GM21528 (cell line): ENCODE measurements around the gene SLAMF1.

Experiments used
- ATAC-seq: cut with Tn5 transposase; IDR thresholded peaks from one replicate; pipeline ENCODE4 v1.9.1; 2021; ENCODE audit warnings: mild to moderate bottlenecking, moderate library complexity; ENCODE audit not compliant: unreplicated experiment, low FRiP score

SLAMF1 gene

GRCh38 chr1:160625725-160626498 lies 20.9 kb downstream of the SLAMF1 start:
- ATAC-seq = no peak

- ATAC-seq = no peak
Measured at GRCh38 chr1:160625321-160625720, 21.5 kb downstream of the SLAMF1 start.

- ATAC-seq = no peak
Measured at GRCh38 chr1:160624464-160624863, 22.4 kb downstream of the SLAMF1 start.

DNA sequence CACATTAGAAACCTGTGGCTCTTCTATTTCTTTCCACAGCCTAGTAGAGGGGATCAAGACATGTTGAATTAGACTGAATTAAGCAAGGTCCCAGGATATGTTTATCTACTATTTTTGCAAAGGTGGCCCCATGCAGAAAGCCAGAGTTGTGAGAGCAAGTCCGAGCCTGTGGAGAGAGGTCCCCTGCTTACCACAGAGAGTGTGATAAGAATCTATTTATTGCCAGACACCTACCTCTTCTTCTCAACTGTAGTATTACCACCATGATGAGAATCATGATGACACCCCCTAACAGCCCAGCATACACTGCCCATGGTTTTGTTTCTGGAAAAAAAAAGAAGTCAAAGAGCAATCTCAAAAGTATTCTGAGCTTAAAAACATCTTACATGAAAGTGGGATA lies 23.0 kb downstream of the SLAMF1 start:
- no peak for ATAC-seq

DNA sequence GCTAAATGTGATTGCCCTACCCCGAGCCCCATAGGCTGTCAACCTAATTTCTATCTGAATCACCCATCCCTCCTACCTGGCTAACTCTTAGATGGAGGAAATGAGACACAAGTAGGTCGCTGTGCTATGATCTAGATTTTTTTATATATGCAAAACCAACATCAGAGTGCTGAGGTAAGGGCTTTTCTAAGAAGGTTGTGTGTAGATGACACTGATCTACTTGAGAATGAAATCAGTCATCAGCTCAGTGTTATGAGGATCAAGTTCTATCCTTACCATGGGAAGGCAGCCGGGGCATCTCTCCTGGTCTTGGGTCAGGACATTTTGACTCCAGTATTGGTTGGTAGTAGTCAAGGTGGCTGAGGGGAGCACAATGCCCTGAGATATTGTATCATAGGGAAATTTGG lies 23.6 kb downstream of the SLAMF1 start:
- ATAC-seq = no peak

GRCh38 chr1:160622501-160623226 lies 24.2 kb downstream of the SLAMF1 start:
- no peak for ATAC-seq

DNA sequence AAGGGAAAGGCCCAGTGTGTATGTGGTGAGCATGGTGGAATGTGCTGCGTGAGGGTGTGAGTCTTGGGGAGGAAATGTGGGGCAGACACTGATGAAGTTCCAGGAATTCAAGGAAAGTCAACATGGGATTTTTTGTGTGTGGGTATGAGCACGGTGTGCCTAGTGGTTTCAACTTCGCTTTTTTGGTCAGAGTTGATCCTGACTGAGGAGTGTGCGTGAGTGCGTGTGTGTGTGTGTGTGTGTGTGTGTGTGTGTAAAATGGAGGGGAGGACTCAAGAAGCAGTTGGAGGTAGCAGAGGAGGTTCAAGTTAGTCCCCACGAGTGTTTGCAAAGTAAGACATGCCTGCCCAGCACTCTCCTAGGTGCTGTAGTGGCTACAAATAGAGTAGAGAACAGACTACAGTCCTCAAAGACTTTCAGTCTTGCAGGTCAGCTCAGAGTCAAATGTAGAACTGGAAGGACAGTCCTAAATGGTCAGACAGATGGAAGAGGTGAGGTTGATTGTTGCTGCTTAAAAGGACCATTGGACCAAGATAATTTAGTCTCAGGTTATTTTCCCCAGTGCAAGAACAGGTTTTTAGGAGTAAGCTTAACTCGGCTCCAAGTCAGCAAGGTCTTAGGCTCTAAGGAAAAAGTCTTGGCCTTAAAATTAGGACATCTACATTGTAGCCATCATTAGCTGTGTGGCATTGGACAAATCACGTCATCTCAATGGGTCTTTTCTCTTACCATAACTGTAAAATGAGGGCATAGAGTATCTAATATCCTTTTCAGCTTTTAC lies 25.0 kb downstream of the SLAMF1 start:
- no peak for ATAC-seq

DNA sequence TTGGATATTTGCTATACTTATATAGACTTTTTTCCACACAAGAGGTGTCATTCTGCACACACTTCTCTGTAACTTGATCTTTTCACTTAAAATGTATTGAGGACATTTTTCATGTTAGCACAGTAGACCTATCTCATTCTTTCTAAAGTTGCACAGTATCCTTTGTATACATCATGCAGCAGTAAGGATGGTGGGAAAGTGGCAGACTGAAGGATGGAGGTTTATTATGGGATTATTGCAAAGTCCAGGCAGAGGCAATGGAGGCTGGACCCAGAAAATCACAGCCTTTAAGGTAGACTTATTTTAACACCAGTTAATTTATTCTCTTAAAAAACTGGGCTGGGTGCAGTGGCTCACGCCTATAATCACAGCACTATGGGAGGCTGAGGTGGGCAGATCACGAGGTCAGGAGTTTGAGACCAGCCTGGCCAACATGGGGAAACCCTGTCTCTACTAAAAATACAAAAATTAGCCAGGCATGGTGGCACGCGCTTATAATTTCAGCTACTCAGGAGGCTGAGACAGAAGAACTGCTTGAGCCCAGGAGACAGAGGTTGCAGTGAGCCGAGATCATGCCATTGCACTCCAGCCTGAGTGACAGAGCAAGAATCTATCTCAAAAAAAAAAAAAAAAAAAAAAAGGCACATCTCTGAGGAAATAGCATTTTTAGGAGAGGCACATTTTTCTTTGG lies 25.8 kb downstream of the SLAMF1 start:
- ATAC-seq = no peak

- ATAC-seq = no peak
Measured at GRCh38 chr1:160619742-160620277, 27.0 kb downstream of the SLAMF1 start.

GRCh38 chr1:160618763-160619274 lies 28.0 kb downstream of the SLAMF1 start:
- no peak for ATAC-seq

DNA sequence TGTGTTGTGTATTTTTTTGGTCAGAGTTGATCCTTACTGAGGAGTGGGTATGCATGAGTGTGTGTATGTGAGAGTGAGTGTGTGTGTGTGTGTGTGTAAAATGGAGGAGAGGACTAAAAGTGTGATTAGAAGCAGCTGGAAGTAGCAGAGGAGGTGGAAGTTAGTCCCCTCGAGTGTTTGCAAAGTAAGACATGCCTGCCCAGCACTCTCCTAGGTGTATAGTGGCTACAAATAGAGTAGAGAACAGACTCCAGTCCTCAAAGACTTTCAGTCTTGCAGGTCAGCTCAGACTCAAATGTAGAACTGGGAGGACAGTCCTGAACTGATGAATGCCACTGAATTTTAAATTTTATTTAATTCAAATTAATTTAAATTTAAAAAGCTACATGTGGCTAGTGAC lies 28.5 kb downstream of the SLAMF1 start:
- ATAC-seq = no peak

- ATAC-seq = no peak
Measured at GRCh38 chr1:160615660-160616059, 31.2 kb downstream of the SLAMF1 start.

DNA sequence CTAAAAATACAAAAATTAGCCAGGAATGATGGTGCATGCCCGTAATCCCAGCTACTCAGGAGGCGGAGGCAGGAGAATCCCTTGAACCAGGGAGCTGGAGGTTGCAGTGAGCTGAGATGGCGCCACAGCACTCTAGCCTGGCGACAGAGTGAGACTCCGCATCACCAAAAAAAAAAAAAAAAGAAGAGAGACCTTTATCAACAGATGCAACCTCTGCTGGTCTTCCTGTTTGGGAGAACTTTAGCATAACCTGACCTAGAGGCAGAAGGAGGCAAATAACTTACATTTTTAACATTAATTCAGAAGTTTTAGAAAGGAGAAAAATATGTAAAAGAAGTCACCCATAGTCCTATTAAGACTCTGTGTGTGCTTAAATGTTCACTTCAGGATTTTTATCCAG lies 32.4 kb downstream of the SLAMF1 start:
- no peak for ATAC-seq

GRCh38 chr1:160612613-160613218 lies 34.1 kb downstream of the SLAMF1 start:
- no peak for ATAC-seq

DNA sequence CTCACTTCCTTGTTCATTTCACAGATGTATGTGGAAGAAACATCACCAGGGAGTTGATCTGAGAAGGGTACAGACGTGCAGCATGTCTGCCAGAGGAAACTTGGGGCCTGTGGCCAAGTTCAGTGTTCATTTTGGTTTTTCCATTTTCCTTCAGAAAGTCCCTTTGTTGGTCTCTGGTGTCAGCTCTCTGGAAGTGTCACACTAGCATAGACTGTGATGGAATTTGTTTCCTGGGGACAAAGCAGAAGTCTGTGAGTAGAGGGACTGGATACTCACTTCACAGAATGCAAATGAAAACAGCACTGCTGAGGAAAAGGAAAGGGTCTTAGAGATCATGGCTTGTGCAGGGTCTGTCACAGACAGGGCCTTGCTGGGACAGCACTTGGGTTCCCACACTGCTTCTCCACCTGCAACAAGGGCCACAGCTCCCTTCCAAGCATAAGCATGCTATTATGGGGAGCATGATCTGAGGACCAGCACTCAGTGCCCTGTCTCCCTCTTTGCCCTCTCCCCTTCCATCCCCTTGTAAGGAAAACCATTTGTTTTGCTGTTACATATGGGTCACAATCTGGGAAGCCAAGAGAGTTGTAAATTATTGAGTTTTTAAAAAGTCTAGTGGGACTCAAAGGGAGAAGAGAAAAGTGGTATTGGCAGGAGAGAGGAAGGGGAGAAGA lies 36.1 kb downstream of the SLAMF1 start:
- ATAC-seq = no peak

- ATAC-seq = no peak
Measured at GRCh38 chr1:160608941-160609340, 37.9 kb downstream of the SLAMF1 start.

GRCh38 chr1:160608514-160608913 lies 38.3 kb downstream of the SLAMF1 start:
- no peak for ATAC-seq

DNA sequence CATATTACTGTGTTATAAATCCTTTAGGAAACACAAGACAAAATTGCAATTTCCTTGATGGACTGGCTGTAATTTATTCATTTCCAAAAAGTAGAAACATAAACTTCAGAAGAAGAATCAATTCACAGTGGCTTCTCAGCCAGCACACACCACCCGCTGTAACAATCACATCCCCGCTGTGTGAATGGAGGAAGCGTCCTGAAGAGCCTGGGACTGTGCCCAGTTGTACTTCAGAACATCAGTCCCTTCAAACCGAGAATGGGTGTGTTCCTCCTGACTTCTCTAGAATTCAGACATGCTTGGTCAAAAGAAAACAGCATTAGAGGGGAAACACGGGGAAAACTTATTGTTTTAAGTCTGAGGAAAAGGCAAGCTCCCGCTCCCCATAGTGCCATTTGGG lies 38.8 kb downstream of the SLAMF1 start:
- no peak for ATAC-seq

DNA sequence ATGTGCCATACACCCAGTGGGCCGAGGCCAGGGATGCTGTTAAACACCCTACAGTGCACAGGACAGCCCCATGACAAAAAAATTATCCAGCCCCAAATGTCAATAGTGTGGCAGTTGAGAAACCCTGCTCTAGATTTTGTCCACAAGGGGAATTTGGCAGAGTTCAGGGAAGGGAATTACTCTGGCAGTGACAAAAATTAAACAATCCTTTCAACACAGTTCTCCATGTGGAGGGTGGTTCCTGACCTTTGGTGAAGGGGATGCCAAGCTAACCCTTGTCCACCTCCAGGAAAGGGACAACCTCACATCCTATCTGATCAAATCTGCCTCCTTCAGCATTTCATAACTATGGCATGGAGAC lies 39.2 kb downstream of the SLAMF1 start:
- no peak for ATAC-seq
